Hindlimb muscle (tissue), 1 donor: ENCODE measurements around the gene SCN4A. TPM values are rescaled to one million over a fixed set of nuclear protein-coding genes. Genes with fewer than 3 reads are reported as not detected.
"Not testable (repeated sequence)": the region's sequence is repeated elsewhere in the genome, so short reads cannot be mapped to it uniquely, and the experiment has no call there.

Experiments used
- DNase-seq: peaks from one replicate; pipeline ENCODE4 v3.0.0-alpha.2; 2013
- polyA plus RNA-seq: library from polyadenylated mRNA; unstranded; fragments of 120-200 nt; gene quantifications from one replicate; pipeline ENCODE4 v1.2.1, GENCODE V29; 2013; ENCODE audit not compliant: insufficient read length

The SCN4A gene
- polyA plus RNA-seq, 1 donor = 66.3 TPM

DNA sequence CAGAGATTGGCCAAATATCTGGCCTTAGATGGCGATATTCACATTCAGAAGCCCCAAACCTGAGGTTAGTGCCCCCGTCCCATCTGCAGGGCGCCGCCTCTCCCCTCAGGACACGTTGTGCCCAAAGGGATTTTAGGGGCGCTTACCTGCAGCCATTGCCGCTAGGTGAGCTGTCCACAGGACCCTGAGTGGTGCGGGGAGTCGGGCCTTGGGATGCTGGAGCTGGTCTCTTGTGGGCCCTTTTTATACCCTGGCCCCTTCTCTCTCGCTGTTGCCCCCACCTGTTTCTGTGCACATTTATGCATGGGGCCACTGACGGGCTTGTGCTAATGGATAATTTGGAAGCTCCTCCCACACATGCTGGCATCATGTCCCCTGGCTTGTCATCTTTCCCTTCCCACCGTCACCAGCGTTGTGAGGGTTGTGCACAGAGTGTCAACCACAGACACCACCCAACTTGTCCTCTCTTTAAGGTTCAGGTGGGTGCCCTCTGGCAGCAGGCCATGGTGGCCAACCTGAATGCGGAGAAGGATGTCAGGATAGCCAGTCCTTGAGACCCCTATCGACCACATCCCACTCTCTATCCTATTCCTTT, 61.6 kb downstream of the SCN4A start, which contains the start of gene CSHL1:
Gene CSHL1 (minus strand): TSS at position 218 of the 595 bp plus-strand sequence. CDS start 62 bp downstream, at position 156.
- DNase-seq = no peak

DNA sequence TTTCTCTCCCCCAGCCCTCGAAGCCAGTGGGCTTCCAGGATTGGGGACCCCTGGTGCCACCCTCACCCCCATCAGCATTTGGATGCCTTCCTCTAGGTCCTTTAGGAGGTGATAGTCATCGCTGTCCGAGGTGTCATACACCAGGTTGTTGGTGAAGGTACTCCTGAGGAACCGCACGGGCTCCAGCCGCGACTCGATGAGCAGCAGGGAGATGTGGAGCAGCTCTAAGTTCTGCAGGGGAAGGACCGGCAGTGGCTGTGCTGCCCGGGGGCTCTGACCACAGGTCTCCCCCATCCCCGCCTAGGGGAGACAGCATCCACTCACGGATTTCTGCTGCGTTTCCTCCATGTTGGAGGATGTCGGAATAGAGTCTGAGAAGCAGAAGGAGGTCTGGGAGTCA, 62.6 kb downstream of the SCN4A start:
- no peak for DNase-seq

DNA sequence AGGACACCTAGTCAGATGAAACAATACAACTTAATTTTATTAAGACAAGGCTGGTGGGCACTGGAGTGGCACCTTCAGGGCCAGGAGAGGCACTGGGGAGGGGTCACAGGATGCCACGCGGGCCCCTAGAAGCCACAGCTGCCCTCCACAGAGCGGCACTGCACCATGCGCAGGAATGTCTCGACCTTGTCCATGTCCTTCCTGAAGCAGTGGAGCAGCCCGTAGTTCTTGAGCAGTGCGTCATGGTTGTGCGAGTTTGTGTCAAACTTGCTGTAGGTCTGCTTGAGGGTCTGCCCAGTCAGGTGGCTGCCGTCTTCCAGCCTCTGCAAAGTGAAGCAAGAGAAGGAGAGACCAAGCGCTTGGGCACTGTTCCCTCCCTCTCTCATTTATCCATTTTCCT, 63.1 kb downstream of the SCN4A start:
- not testable (repeated sequence) for DNase-seq

DNA sequence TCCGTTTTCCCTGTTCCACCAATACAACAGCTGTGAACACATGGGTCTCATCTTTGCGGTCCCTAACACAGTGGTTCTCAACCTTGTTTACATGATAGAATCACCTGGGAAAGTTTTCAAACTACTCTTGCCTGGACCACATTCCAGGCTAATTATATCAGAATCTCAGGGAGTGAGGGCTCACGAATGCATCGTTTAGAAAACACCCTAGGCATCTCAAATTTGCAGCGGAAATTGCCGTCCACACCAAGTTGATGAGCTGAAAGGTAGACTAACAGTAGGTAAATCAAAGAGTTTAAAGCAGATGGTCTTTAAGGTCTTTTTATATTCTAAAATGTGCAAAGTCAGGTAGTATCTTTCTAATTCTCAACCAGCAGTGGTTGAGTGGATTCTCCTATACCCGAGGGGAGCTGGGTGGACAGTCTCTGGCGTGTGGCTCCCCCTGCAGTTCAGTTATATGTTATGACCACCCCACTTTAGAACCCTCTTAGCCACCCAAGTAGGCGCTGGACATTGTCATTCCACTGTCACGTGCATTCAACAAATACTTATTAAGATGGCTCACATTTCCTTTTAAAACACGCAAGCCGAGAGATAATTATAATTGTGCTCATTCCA, 65.4 kb downstream of the SCN4A start:
- not testable (repeated sequence) for DNase-seq

DNA sequence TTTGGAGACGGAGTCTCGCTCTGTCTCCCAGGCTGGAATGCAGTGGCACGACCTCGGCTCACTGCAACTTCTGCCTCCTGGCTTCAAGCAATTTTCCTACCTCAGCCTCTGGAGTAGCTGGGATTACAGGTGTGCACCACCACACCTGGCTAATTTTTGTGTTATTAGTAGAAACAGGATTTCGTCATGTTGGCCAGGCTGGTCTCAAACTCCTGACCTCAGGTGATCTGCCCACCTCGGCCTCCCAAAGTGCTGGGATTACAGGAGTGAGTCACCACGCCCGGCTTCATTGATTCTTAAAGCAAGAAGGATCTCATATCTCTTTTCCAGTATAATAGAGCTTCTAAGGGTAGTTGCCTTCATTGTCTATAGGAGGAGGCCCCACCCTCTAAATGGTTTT, 67.9 kb downstream of the SCN4A start:
- DNase-seq = not testable (repeated sequence)

DNA sequence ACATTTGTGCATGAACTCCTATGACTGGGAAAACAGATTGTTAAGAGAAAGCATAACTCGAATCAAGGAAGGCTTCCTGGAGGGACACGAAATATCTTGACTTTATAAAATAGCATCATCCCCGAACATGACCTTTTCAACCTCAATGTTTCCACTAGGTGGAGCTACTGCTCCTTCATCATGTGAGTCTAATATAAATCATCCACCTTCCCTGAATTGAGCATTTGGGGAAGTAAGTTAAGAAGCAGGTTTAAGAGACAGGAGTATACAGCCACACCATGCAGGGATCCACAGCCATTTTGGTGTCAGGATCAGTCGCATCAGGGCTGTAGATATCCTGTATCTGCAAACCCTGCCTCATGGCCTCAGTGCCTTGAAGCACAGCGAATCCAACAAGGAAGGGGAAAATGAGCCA, 68.9 kb downstream of the SCN4A start:
- DNase-seq = not testable (repeated sequence)

DNA sequence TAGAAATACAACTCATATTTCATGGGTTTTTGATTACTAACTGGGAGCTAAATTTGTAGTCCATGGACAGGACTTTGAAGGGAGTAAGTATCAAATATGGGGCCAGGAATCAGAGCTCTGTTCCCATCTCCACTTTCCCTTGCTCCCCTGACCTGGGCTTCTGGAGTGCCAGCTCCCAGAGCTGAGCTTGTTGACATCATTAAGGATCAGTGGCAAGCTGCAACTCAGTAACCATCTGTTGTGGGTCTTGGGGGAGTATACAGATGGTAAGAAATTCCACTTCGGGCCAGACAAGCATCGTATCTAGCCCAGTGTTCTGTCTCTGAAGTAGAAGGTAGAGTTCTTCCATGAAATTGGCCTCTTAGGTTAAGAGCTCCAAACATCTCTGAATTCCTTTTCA, 70.7 kb downstream of the SCN4A start:
- not testable (repeated sequence) for DNase-seq

DNA sequence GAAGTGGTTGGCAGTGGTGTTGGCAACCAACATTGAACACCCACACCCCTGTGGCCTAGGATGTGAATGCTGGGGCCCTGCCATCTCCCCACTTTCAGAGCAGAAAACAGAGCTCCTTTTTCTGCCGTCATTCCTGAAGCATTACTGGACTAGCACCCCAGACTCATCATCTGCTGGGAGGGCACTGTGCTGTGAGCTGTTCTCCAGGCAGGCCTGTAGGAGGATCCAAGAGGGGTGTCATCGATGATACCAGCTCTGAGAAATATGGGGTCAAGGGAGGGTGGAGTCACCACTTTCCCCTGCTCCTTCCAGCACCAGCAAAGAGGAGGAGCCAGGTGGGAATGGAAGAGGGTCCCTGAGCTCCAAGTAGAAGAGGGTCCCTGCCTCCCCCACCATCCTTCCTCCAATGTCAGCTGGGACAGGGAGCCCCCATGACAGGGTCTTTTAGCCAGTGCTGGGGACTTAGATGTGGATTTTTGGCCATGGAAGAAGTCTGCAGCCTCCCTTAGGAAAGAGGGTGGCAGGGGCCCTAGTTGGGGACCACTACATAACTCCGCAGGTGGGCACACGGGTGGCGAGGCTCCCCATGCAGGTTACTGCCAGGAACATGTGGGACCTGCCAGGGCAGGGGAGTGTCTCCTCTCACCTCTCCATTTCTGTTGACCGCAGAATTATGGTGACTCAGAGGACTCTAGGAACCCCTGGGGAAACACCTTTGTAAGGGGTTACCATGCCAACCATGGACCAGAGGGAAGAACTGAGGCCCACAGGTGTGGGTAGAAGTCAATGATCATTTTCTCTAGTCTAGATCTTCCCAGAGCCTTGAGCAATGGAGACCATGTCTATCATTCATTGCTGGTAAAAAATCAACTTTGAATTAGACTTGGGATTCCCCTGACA, 73.6 kb downstream of the SCN4A start:
- not testable (repeated sequence) for DNase-seq

DNA sequence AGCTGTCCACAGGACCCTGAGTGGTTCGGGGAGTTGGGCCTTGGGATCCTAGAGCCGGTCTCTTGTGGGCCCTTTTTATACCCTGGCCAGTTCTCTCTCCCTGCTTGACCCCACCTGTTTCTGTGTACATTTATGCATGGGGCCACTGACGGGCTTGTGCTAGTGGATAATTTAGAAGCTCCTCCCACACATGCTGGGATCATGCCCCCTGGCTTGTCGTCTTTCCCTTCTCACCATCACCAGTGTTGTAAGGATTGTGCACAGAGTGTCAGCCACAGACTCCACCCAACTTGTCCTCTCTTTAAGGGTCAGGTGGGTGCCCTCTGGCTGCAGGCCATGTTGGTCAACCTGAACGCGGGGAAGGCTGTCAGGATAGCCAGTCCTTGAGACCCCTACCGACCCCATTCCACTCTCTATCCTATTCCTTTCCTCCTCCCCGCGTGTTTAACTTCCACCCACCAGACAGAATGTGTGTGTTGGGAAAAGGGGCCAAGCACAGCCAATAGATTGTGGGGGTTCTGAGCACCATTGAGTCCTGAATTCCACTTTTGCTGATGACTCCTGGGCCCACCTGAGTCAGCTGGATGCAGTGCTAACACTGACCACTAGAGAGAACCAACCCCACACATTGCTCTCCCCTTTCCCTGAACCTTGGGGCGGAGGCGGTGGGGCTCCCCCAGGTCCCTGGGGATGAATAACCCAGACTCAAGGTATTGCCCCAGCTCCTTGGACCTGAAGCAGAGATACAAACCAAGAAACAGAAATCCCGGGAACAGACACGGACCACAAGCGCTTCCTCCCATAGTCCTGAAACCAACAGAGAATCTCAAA, 76.0 kb downstream of the SCN4A start, which contains the start of gene CSH1:
Gene CSH1 (minus strand): TSS at position 51 of the 831 bp plus-strand sequence. CDS start 63 bp downstream, outside the sequence.
- not testable (repeated sequence) for DNase-seq

DNA sequence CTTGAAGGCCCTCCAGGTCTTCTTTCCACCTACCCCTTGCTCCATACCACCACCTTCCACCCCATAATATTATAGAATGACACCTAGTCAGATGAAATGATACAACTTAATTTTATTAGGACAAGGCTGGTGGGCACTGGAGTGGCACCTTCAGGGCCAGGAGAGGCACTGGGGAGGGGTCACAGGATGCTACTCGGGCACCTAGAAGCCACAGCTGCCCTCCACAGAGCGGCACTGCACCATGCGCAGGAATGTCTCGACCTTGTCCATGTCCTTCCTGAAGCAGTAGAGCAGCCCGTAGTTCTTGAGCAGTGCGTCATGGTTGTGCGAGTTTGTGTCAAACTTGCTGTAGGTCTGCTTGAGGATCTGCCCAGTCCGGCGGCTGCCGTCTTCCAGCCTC, 77.9 kb downstream of the SCN4A start:
- not testable (repeated sequence) for DNase-seq

DNA sequence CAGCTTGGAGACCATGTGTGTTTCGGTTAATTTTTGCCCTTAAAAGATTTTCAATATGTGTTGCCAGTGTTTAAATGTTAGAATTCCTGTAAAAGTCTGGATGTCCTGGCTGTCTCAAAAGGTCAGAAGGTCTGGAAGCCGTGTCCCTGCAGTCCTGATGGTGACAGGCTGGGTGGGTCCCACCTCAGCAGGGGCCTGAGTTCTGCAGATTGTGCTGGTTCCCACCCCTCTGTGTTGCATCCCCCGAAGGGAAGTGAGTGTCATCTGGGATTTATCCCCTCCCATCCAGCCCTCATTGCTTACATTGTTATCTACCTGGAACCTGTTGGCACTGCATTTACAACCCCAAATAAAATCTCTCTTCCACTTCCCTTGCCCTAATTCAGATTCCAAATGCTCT, 78.7 kb downstream of the SCN4A start:
- DNase-seq = not testable (repeated sequence)

DNA sequence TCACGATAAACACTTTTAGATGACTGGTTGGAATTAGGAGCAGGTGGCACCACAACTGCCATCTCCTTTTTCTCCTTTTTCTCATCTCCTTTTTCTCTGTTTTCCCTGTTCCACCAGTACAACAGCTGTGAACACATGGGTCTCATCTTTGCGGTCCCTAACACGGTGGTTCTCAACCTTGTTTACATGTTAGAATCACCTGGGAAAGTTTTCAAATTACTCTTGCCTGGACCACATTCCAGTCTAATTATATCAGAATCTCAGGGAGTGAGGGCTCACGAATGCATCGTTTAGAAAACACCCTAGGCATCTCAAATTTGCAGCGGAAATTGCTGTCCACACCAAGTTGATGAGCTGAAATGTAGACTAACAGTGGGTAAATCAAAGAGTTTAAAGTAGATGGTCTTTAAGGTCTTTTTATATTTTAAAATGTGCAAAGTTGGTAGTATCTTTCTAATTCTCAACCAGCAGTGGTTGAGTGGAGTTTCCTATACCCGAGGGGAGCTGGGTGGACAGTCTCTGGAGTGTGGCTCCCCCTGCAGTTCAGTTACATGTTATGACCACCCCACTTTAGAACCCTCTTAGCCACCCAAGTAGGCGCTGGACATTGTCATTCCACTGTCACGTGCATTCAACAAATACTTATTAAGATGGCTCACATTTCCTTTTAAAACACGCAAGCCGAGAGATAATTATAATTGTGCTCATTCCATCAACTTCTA, 80.2 kb downstream of the SCN4A start:
- DNase-seq = not testable (repeated sequence)

DNA sequence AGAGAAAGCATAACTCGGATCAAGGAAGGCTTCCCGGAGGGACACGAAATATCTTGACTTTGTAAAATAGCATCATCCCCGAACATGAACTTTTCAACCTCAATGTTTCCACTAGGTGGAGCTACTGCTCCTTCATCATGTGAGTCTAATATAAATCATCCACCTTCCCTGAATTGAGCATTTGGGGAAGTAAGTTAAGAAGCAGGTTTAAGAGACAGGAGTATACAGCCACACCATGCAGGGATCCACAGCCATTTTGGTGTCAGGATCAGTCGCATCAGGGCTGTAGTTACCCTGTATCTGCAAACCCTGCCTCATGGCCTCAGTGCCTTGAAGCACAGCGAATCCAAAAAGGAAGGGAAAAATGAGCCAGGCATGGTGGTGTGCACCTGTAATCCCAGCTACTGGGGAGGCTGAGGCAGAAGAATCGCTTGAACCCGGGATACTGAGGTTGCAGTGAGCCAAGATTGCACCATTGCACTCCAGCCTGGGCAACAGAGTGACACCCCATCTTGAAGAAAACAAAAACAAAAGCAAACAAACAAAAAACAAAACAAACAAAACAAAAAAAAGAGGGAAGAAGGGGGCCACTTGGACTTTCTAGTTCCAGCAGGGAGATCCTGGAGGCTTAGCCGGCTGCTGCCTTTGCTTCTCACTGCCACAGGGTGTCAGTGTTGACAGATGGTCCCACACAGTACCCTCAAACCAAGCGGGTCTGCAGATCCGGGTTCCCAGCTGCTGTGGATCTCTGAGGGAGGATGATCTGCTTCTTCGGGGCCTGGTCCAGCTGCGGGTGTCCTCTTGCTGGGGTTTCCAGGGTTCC, 83.5 kb downstream of the SCN4A start:
- not testable (repeated sequence) for DNase-seq

Other genes with a start within 250 kb of the SCN4A start
- gene STRADA, start 231.1 kb downstream of the SCN4A start, polyA plus RNA-seq = 32.5 TPM
- 47.8 TPM for gene CCDC47, start 199.3 kb downstream of the SCN4A start, polyA plus RNA-seq
- 106 TPM for gene DDX42, start 198.7 kb downstream of the SCN4A start, polyA plus RNA-seq
- 96.2 TPM for gene PSMC5, start 145.5 kb downstream of the SCN4A start, polyA plus RNA-seq
- 35.5 TPM for gene FTSJ3, start 145.3 kb downstream of the SCN4A start, polyA plus RNA-seq
- gene SMARCD2, start 130.2 kb downstream of the SCN4A start, polyA plus RNA-seq = 28.6 TPM
- 0.61 TPM for gene CSH2, start 99.2 kb downstream of the SCN4A start, polyA plus RNA-seq
- gene GH2, start 91.0 kb downstream of the SCN4A start, polyA plus RNA-seq = not detected
- 0.50 TPM for gene CSH1, start 76.3 kb downstream of the SCN4A start, polyA plus RNA-seq
- not detected for gene CSHL1, start 61.7 kb downstream of the SCN4A start, polyA plus RNA-seq
- not detected for gene GH1, start 54.1 kb downstream of the SCN4A start, polyA plus RNA-seq
- gene CD79B, start 40.6 kb downstream of the SCN4A start, polyA plus RNA-seq = 4.4 TPM
- gene PRR29, start 25.4 kb upstream of the SCN4A start, polyA plus RNA-seq = 2.5 TPM
- 28.6 TPM for gene ICAM2, start 47.7 kb upstream of the SCN4A start, polyA plus RNA-seq
- 5.9 TPM for gene ERN1, start 157.2 kb upstream of the SCN4A start, polyA plus RNA-seq